HG02798 (cell line): ENCODE data around the gene KLK15.
A peak's percentile ranks its signal among the peaks of the same experiment; 100 is the strongest.

ENCODE experiments used
- ATAC-seq: cut with Tn5 transposase; IDR thresholded peaks from one replicate; pipeline ENCODE4 v1.9.1; 2021; ENCODE audit warnings: mild to moderate bottlenecking; ENCODE audit not compliant: unreplicated experiment, poor library complexity

KLK15 gene

DNA sequence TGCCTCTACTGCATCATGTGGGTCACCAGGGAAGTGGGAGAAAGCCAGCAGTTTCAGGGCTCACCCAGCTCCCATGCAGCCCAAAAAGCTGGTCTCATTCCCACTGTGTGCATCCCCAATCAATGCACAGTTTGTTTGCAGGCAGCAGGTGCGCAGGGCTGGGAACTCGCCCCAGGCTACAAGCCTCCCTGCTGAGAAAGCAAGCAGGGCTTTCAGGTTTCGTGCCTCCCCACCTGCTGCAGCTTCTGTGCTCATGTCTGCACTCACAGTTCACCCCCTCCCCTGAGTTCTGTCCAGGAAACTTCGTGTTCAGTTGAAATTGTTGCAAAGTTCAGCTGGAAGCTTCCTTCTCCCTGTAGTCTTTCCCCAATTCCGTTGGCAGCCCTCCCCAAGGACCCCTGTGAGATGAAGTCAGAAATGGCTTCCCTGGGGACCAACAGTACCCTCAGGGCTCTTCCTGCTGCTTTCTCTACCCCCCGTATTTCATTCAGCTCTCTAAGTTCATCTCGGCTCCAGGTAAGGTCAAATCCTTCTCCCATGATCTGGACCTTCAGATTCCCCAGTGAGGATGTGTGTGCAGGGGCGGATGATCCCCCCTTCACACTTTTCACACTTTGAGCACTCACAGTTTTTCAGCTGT, 11.0 kb upstream of the KLK15 start:
- no peak for ATAC-seq

DNA sequence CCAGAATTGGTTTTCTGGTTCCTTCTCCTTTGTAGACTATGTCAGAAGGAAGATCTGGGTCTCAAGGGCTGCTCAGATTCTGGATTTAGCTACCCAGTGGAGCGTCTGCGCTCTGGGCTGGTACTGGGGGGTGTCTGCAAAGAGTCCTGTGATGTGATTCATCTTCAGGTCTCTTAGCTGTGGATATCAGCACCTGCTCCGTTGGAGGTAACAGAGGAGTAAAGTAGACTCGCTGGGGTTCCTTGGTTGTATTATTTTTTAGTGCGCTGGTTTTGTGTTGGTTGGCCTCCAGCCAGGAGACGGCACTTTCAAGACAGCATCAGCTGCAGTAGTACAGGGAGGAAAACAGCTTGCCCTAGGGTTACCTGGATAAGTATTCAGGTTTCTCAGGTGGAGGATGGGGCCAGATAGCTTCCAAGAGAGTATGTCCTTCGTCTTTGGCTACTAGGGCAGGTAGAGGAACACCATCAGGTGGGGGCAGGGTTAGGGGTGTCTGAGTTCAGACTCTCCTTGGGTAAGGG, 10.4 kb upstream of the KLK15 start:
- ATAC-seq: no peak

DNA sequence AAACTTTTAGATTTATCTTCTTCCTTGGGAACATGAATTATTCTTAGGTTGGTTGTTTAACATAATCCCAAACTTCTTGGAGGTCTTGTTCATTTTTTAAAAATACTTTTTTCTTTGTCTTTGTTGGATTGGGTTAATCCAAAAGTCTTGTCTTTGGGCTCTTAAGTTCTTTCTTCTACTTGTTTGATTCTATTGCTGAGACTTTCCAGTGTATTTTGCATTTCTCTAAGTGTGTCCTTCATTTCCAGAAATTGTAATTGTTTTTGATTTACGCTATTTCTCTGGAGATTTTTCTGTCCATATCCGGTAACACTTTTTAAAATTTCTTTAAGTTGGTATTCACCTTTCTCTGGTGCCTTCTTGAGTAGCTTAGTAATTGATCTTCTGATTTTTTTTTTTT, 9.8 kb upstream of the KLK15 start:
- ATAC-seq: no peak

DNA sequence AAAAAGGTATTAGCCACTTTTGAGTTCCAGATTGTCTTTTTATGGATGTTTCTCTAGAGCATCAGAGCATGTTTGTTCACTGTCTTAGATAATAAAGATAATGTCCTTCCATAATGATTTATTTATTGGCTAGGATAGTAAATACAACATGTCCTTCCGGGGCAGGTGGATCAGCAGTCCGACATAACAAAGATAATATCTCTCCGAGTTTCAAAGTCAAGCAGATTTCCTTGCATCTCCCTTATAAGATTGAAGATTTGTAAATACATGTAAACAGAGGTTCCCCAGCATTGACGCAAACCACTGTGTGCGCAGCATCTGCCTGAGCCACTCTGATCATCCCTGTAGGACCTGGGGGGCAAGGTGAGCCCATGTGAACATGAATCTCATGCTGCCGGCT, 8.8 kb upstream of the KLK15 start:
- no peak for ATAC-seq

DNA sequence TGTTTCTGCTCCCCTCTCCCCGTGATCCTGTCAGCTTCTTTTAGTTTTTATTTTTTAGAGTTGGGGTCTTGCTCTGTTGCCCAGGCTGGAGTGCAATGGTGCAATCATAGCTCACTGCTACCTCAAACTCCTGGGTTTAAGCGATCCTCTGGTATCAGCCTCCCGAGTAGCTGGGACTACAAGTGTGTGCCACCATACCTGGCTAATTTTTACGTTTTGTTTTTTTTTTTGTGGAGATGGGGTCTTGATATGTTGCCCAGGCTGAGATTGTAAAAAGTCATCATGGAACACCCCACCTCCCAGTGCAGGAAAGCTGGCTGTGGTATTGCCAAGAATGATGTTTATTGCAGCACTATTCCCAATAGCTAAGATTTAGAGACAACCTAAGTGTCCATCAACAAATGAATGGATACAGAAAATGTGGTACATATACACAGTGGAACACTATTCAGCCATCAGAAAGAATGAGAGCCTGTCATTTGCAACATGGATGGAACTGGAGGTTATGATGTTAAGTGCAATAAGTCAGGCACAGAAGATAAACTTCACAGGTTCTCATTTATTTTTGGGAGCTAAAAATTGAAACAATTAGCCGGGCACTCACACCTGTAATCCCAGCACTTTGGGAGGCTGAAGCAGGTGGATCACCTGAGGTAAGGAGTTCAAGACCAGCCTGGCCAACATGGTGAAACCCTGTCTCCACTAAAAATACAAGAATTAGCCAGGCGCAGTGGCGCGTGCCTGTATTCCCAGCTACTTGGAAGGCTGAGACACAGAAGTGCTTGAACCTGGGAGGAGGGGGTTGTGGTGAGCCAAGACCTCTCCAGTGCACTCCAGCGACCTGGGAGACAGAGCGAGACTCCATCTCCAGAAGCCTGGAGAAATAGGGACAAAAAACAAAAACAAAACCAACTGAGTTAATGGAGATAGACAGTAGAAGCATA, 6.6 kb upstream of the KLK15 start:
- no peak for ATAC-seq

DNA sequence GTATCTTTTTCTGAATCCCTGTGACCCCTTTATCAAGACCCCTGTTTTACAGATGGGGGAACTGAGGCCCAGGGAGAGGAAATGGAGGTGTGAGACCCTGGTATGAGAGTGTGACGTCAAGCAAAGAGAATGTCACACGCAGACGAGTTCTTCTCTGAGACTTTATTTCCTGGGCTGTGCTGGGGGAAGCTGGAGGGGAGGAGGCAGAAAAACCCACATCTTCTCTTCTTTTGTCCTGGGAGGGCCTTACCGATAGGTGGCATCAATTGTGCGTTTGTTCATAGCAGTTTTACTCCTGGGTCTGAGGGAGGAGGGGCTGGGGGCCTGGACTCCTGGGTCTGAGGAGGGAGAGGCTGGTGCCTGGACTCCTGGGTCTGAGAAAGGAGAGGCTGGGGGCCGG, 4.9 kb upstream of the KLK15 start:
- no peak for ATAC-seq

DNA sequence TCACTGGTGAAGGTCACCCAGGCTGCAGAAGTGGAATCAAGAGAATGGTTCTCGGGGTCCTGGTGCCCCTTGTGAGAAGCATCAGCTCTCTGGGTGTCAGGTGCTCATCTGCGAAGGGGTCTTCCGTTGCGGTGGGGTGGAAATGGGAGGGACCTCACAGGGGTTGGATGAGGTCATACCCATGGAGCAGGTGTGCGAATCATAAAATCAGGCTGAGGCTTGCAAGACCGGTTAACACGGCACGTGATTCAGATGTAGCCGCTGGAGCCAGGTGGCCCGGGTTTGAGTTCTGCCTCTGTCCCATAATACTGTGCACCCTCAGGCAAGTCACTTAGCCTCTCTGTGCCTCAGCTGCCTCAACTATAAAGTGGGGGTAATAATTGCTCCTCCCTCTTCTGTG, 3.9 kb upstream of the KLK15 start:
- ATAC-seq: no peak

DNA sequence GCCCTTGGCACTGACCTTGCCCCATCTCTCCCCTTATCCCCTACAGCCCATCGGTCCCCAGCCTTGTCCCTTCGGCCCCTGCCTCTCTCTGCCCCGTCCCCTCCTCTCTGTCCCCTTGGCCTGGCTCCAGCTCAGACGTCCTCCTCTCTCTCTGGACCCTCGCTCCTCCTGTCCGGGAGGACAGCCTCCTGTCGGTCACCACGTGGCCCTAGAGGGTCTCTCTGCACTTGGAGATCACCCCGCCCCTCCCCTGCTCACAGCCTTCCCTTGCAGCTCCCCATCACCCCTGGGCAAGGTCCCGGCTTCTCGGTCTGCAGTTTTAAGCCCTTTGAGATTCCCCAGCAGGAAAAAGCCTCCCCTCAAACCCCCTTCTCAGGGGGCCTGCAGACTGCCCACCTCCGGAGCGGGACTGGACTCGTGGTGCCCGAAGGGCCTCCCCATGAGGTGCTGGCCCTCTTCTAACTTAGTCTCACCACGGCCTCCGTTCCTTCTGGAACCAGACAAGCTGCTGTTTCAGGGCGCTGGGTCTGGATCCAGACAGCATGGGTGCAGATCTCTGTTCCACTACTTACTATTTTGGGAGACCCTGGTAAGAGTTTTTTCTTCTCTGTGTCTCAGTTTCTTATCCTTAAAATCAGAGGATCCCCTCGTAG, 3.3 kb upstream of the KLK15 start:
- no peak for ATAC-seq

DNA sequence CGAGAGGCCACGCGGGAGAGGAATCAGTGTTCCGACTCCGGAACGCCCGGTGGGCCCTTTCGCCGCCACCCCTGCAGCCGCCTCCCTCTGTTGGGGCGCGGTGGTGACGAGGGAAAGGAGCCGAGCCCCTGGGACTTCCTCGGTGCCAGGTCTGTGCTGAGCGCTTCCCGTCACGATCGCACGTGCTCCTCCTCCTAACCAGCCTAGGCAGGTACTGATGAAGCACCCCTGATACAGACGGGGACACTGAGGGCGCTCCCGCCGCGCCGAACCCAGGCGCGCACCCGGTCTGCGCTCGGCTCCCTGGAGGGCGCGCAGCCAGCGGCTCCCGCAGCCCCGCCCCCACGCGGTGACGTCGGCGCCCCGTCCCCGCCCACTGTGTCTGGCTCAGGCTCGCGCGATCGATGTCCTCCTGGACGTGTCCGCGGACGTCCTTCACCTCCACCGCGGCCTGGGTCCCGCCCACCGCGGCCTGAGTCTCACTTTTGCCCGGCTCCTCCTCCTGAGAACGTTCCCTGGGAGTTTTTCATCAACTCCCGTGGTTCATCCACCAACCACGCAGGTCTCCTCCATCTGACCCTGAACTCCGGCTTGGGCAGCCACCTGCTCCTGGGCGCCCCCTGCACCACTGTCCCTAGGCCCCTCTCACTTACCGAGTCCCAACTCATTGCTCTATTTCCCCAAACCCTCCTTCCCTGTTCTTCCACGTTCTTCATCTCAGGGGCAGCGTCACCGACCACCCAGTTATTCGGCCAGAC, 2.6 kb upstream of the KLK15 start:
- ATAC-seq: peak; percentile 81

DNA sequence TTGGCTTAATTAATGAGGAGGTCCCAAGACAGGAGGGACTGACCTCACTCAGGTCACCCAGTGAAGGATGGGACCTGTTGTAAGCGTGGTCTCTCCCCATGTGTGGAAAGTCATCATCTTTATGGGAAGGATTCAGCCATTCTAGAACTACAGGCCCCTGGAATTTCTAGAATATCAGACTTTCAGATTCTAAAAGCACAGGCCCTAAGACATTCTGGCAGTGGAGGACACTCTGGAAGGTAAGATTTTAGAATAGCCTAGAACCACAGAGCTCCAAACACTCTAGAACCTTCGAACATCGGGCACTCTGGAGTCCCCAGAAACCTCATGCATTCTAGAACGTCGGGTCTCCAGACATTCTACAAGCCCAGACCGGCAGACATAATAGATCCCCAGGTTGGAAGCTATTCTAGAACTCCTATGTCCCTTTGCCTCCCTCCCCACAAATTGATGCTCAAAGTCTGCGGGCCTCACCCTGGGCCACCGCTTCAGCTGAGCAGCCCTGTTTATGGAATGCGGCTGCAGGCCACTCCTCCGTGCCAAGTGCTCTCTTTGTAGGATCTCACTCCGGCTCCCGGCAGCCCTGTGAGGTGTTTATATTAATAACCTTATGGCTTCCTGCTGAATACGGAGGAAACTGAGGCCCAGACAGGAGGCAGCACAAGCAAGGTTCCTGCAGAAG, 1.9 kb upstream of the KLK15 start:
- no peak for ATAC-seq

DNA sequence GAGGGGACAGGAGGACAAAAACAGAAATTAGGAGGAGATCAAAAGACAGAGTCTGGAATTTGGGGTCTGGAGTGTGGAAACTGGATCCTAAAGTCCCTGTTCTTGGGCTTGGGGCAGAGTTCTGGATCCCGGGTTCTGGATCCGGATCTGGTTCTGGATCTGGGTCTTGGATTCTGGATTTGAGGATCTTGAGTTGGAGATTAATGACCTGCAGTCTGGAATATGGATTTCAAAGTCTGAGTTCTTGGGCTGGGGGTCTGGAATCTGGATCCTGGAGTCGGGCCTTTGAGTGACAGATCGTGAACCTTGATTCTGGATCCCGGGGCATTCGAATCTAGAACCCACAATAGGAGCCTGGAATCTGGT, 411 bp upstream of the KLK15 start:
- ATAC-seq: no peak

DNA sequence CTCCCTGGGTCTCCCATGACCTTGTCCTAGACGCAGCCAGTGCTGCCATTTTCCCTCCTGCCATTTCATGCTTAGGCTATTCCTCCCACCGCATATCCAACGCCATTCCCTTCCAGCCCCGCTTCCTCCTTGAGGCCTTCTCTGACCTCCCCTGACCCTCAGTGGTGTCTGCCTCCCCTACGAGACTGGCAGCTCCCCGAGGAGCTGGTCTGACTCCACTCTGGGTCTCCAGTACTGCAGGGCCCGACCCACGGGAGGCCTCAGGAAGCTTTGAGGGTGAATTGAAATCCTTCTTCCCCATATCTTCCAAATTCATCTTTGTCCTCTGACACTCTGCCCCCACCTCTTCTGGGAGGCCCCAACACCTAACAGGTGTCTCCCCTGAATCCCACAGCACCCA, 708 bp downstream of the KLK15 start:
- no peak for ATAC-seq

DNA sequence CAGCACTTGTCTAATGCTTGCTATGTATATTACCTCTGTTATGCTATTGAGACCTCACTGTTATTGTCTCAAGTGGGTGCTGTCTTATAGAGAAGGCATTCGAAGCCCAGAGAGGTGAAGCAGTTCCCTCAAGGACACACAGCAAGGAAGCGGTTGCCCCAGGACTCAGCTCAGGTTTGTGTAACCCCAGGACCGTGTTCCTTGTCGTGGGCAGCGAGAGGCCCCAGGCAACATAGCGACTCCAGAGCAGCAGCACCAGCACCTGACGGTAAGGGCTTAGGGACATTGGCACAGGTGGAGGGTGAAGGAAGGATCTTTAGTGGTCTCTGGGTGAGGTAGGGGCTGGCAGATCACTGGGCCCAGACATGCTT, 2.4 kb downstream of the KLK15 start:
- no peak for ATAC-seq

DNA sequence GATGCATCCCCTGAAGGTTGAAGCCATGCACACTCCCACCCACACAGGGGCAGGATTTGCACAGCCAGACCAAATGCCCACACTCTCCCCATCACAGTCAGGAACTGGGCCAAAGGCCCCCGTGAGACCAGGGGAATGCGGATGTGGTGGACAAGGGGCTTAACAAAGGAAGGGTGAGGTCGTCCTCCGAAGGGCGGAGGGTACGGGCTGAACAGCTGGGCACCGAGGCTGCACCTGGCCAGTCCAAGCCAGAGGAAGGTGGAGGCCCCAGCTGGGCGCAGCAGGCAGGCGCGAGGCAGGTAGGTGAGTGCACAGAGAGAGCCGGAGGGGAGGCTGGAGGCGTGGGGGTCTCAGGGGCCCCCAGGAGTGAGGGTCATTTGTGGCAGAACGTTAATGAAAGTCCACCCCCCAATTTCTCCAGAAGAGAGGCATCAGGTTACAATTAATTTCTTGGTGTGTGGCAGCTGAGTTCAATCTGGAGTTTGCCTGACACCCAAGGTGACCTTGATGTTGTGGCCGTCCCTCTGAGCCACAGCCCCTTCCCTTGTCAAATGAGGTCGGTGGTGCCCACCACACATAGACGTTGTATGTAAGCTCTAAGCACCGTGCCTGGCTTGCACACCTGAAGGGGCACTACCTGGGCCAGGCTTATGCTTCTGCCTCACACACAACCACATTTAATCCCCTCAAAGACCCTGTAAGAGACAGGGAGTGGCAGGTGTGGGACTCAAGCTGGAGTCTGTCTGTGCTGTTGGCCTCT, 2.9 kb downstream of the KLK15 start:
- no peak for ATAC-seq

DNA sequence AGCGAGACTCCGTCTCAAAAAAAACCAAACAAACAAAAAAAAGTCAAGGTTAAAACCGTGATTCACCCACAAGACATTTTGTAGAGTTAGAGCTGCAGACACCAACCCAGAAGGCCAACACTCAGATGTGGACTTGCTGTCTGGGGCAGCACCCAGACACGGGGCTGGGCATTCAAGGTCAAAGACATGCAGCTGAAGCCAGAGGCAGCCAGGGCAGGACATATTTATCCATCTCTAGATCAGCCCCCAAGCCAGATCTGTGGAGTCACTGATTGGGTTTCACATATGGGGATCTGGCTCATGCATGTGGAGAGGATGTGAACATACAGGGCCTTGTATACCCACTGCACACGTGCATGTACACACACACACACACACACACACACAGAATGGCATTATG, 3.6 kb downstream of the KLK15 start:
- no peak for ATAC-seq

DNA sequence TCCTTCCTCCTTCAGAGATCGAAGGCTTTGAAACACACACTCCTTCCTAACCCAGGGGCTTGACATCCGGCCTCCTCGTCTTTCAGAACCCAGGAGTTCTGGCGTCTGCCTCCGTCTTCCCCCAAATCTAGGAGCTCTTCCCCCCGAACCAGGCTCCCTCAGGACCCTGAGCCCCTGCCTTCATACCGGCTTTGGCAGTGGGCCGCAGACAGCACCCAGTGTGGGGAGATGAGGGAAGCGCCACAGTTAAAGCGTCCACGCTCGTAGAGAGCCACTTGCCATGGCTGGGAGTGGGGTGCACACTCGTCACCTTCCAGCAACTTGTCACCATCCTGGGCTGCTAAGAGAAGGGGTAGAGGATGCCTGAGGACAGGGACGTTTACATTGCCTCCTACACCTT, 5.9 kb downstream of the KLK15 start:
- no peak for ATAC-seq

DNA sequence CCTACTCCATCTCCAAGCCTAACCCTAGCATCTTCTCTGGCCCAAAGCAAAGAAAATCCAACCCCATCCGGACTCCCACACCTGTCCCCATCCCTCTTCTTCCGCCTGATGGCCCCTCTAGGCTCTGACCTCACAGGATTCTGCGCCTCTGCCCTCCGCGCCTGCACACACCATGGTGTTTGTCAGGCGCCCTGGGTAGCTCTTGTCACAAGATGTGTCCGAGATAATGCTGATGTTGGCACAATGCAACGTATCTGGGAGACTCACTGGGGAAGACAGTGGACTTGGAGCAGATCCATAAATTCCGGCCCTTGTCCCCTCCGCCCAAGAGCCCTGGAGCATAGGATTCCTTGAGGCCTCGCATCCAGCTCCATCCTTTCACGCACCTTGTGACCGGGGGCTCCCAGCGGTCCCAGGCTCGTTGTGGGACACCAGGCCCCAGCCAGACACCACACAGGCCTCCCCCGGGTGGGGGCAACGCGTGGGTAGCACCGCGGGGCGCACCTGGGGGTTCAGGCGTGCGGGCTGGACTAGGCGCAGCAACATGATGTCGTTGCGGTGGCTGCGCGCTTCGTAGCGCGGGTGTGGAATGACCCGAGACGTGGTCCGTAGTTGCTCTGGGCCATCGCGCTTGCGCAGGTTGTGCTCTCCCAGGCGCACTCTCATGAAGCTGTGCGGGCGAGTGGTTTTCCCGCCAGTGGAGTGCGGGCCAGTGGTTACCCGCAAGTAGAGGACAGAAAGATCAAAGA, 6.7 kb downstream of the KLK15 start:
- ATAC-seq: no peak

DNA sequence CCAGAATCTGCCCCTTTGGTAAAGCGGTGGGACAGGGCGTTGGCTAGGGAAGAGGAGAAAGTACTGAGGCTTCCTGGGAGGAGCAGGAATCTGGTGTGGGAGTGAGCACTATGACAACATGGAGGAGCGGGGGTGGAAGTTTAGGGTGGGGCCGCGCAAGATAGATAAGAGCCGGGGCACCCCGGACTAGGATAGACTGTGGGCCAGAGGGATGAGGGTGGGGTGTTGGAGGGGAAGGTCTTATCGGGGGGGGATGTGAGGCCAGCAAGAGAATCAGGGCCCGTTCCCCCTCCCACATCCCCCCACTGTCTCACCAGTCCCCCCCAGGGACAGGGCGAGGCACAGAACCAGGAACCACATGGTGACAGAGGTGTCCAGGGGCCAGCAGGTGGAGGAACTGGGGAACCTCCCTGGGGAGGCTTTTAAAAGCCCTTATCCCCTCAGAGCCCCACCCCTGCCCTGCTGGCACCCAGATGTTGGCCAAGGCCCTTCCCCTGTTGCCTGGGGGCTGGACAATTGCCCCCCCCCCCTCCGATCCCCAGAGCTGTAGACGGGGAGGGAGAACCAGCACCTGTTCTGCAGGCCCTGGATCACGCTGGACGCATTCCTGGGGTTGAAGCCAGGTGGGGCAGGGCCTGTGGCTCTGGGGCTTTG, 9.9 kb downstream of the KLK15 start, which contains the start of gene KLK1:
Gene KLK1 (minus strand): TSS at position 399 of the 654 bp plus-strand sequence. CDS start 39 bp downstream, at position 360.
- no peak for ATAC-seq
